ENCODE data around the gene ATAD3A.

ATAD3A gene

DNA sequence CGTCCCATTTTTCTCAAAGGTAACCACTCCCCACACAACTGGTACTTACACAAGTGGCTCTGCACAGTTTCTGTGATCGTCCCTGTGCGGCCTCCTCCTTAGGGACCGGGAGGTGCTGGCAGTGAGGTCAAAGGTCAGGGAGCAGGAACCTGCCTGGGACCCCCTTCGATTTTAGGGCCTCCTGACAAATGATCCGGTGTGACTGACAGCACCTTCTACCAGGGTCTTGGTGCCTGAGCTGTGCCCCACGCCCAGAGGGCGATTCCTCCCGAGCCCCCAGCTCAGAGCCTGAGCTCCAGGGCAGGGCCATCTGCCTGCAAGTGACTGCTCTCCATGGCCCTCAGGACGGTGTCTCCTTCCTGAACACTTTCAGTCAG is 40.3 kb downstream of the ATAD3A start:
- ATAC-seq, result no peak

GRCh38 chr1:1553821-1554494 is 42.0 kb downstream of the ATAD3A start:
- TF ChIP-seq RARB (CRISPR knock-in tag; IDR thresholded peaks at IDR 0.05) (no peak), TCF4 (CRISPR knock-in tag; IDR thresholded peaks at IDR 0.05; ENCODE audit: borderline replicate concordance) (no peak), BACH2 (CRISPR knock-in tag; IDR thresholded peaks at IDR 0.05; ENCODE audit: borderline replicate concordance) (no peak), ESRRG (CRISPR knock-in tag; IDR thresholded peaks at IDR 0.05) (no peak), SNAI2 (CRISPR knock-in tag; IDR thresholded peaks at IDR 0.05) (no peak), TSHZ2 (CRISPR knock-in tag; IDR thresholded peaks at IDR 0.05) (no peak), ZC3H10 (CRISPR knock-in tag; IDR thresholded peaks at IDR 0.05) (no peak), ZNF70 (CRISPR knock-in tag; IDR thresholded peaks at IDR 0.05) (no peak), ZNF8 (CRISPR knock-in tag; IDR thresholded peaks at IDR 0.05) (no peak), ISL1 (CRISPR knock-in tag; IDR thresholded peaks at IDR 0.05) (no peak), CSDC2 (CRISPR knock-in tag; IDR thresholded peaks at IDR 0.05) (no peak), GLIS3 (CRISPR knock-in tag; IDR thresholded peaks at IDR 0.05) (no peak)
- TF ChIP-seq, protein P1, sequence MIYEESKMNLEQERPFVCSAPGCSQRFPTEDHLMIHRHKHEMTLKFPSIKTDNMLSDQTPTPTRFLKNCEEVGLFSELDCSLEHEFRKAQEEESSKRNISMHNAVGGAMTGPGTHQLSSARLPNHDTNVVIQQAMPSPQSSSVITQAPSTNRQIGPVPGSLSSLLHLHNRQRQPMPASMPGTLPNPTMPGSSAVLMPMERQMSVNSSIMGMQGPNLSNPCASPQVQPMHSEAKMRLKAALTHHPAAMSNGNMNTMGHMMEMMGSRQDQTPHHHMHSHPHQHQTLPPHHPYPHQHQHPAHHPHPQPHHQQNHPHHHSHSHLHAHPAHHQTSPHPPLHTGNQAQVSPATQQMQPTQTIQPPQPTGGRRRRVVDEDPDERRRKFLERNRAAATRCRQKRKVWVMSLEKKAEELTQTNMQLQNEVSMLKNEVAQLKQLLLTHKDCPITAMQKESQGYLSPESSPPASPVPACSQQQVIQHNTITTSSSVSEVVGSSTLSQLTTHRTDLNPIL (CRISPR knock-in tag; IDR thresholded peaks at IDR 0.05; ENCODE audit: low read depth), result no peak
- TF ChIP-seq, protein P2, sequence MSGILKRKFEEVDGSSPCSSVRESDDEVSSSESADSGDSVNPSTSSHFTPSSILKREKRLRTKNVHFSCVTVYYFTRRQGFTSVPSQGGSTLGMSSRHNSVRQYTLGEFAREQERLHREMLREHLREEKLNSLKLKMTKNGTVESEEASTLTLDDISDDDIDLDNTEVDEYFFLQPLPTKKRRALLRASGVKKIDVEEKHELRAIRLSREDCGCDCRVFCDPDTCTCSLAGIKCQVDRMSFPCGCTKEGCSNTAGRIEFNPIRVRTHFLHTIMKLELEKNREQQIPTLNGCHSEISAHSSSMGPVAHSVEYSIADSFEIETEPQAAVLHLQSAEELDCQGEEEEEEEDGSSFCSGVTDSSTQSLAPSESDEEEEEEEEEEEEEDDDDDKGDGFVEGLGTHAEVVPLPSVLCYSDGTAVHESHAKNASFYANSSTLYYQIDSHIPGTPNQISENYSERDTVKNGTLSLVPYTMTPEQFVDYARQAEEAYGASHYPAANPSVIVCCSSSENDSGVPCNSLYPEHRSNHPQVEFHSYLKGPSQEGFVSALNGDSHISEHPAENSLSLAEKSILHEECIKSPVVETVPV (CRISPR knock-in tag; IDR thresholded peaks at IDR 0.05), result no peak
- TF ChIP-seq, protein P3, sequence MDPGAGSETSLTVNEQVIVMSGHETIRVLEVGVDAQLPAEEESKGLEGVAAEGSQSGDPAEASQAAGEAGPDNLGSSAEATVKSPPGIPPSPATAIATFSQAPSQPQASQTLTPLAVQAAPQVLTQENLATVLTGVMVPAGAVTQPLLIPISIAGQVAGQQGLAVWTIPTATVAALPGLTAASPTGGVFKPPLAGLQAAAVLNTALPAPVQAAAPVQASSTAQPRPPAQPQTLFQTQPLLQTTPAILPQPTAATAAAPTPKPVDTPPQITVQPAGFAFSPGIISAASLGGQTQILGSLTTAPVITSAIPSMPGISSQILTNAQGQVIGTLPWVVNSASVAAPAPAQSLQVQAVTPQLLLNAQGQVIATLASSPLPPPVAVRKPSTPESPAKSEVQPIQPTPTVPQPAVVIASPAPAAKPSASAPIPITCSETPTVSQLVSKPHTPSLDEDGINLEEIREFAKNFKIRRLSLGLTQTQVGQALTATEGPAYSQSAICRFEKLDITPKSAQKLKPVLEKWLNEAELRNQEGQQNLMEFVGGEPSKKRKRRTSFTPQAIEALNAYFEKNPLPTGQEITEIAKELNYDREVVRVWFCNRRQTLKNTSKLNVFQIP (CRISPR knock-in tag; IDR thresholded peaks at IDR 0.05; ENCODE audit: borderline replicate concordance, low read depth), result no peak
- ATAC-seq, result no peak

More for the DNA sequence above, 40.3 kb downstream of the ATAD3A start:
- TF ChIP-seq, protein P1 (CRISPR knock-in tag; IDR thresholded peaks at IDR 0.05; ENCODE audit: low read depth), result no peak
- no peak for TF ChIP-seq ZNF70 (CRISPR knock-in tag; IDR thresholded peaks at IDR 0.05)
- TF ChIP-seq ZNF8 (CRISPR knock-in tag; IDR thresholded peaks at IDR 0.05), result no peak

DNA sequence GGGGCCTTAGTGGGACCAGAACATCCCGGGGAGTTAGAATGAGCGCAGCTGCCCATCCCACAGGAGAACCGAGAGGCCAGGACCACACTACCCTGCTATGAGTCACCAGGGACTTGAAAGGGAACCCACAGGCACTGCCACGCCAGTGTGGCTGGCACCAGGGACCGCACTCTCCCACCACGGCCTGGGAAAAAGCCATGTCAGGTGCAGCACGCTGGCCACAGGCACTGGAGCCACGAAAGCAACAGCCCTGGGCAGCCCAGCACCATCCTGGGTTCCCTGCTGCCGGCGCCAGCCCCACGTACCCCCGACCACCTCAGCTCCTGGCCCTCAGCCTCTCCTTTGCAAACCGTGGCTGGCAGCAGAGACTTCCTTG is 42.6 kb downstream of the ATAD3A start:
- peak; percentile 6 for ATAC-seq
- TF ChIP-seq TCF4 (CRISPR knock-in tag; IDR thresholded peaks at IDR 0.05; ENCODE audit: borderline replicate concordance), result no peak
- no peak for TF ChIP-seq PPARA (CRISPR knock-in tag; IDR thresholded peaks at IDR 0.05; ENCODE audit: borderline replicate concordance)
- TF ChIP-seq, protein P3 (CRISPR knock-in tag; IDR thresholded peaks at IDR 0.05; ENCODE audit: borderline replicate concordance, low read depth), result no peak
